Stomach (tissue), 9 donors: ENCODE results near the gene RASAL3. TPM values are rescaled to one million over a fixed set of nuclear protein-coding genes. Genes with fewer than 3 reads are reported as not detected.

Source experiments
- DNase-seq, 2 donors: peaks; one replicate each; pipeline versions ENCODE4 v3.0.0 to v3.0.0-alpha.2; 2013 to 2019
- H3K27ac ChIP-seq, 5 donors: fragments of 200-600 bp in 4 of 5; sonication (generic) in 4 of 5; one replicate each; pipeline ENCODE4 v1.5.1; 2013 to 2019; ENCODE audit warnings: mild to moderate bottlenecking in 1 of 5, moderate library complexity in 1 of 5
- H3K27me3 ChIP-seq, 3 donors: fragments of 200-600 bp; sonication (generic); one replicate each; pipeline ENCODE4 v1.5.1; 2017 to 2019; ENCODE audit warnings: mixed run types in 1 of 3
- H3K36me3 ChIP-seq, 4 donors: fragments of 200-600 bp; sonication (generic); 1 replicate in 3 of 4; 2 replicates in 1 of 4; pipeline ENCODE4 v1.5.1; 2016 to 2019
- H3K4me1 ChIP-seq, 4 donors: fragments of 200-600 bp; sonication (generic); one replicate each; pipeline ENCODE4 v1.5.1; 2016 to 2019
- H3K4me3 ChIP-seq, 4 donors: fragments of 200-600 bp; sonication (generic) in 3 of 4; one replicate each; pipeline ENCODE4 v1.5.1; 2016 to 2019; ENCODE audit warnings: mild to moderate bottlenecking in 1 of 4
- H3K9me3 ChIP-seq, 4 donors: fragments of 200-600 bp; sonication (generic); one replicate each; pipeline ENCODE4 v1.5.1; 2016 to 2019
- EP300 ChIP-seq: sonication (generic); formaldehyde crosslinking; IDR thresholded peaks from one replicate; pipeline ENCODE4 v1.6.1; 2017; ENCODE audit warnings: antibody characterized with exemption
- POLR2A ChIP-seq, 4 donors: fragments of 450-650 bp; IDR thresholded peaks; one replicate each; pipeline ENCODE4 v1.6.1; 2016; ENCODE audit warnings: antibody characterized with exemption in 4 of 4, control low read depth in 2 of 4, mild to moderate bottlenecking in 1 of 4, moderate library complexity in 1 of 4
- POLR2AphosphoS5 ChIP-seq, 3 donors: sonication (generic); formaldehyde crosslinking; IDR thresholded peaks; one replicate each; pipeline ENCODE4 v1.6.1; 2016; ENCODE audit warnings: antibody characterized with exemption in 3 of 3
- WGBS, 5 donors: extraction: QIAGEN DNeasy Blood & Tissue Kit in 3 of 5; methylation state at CpG; one replicate each; pipeline versions ENCODE4 v1.1.5 to v1.1.7; 2013 to 2018; 5-methylcytosine and 5-hydroxymethylcytosine counted together
- intact Hi-C: fragments of 100-400 bp; cut with DNase I; formaldehyde crosslinking; loops from one replicate; pipeline ENCODE4 v1.15.1; 2023; ENCODE audit warnings: low total_unique reads
- polyA plus RNA-seq, 3 donors: library from polyadenylated mRNA; stranded (reverse); fragments of 200-250 nt; gene quantifications; one replicate each; pipeline ENCODE4 v1.2.3, GENCODE V29; 2013
- total RNA-seq, 5 donors: library from RNA; depleted of rRNA; stranded (reverse); fragments of >200 nt; gene quantifications; one replicate each; pipeline versions ENCODE4 v1.1.0 to v1.2.3, GENCODE V29; 2014 to 2016
- TF ChIP-seq, protein P1 (sequence below), 7 experiments: fragments of 450-650 bp in 4 of 7; fragments of 200-600 bp in 3 of 7; sonication (generic) in 3 of 7; IDR thresholded peaks; one replicate each; pipeline ENCODE4 v1.5.1; 2016 to 2019; ENCODE audit warnings: antibody characterized with exemption in 7 of 7, control low read depth in 2 of 7, mild to moderate bottlenecking in 1 of 7
- donor health status: healthy with polysubstance abuse.
- donor health status: Bipolar disorder and iron deficiency.
- donor health status: healthy.

RASAL3 gene
- total and polyA plus RNA-seq, 8 donors: 1.1 to 21.2 (median 3.0) TPM

DNA sequence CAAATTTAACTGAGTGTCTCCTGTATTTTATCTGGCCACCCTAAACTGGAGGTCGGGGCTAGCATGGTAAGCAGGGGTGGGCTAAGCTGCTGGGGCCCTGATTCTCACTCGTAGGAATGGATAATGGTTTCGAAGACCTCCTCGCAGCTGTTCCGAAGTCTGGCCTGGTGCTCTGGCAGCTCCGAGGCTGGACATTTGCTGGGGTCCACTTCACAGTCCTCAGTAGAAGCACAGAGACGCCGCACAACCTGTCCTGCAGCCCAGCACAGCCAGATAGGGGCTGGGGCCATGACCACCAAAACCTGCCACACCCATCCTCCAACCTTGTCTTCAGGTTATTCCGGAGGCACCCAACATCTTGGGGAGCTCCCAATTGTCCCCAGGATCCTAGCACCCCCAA, 8.3 kb downstream of the RASAL3 start:
- Histone ChIP-seq H3K4me3 (no peak overlapping the region), H3K9me3 (no peaks in the 10 kb centered on the region), H3K4me1 (peaks cover 27 to 54% (median 43%) of the 10 kb centered on the region in 4 donors), H3K27ac (no peak overlapping the region), H3K36me3 (peaks cover 0 to 50% (median 3%) of the 10 kb centered on the region in 4 donors), H3K27me3 (peaks cover 8 to 55% (median 31%) of the 10 kb centered on the region in 3 donors)
- WGBS, 5 donors: 85 to 90% (median 88%) methylated on average over 9 of the region's 9 CpGs
- no peak for DNase-seq
- intact Hi-C loops: loop anchor here (10.0 kb wide), 1 partner anchor 99 kb away; no protein-coding TSS in a partner anchor
- TF ChIP-seq EP300 (no peak), POLR2A (IDR thresholded peaks at IDR 0.05) (no peak), POLR2AphosphoS5 (IDR thresholded peaks at IDR 0.05) (no peak)
- TF ChIP-seq, protein P1, sequence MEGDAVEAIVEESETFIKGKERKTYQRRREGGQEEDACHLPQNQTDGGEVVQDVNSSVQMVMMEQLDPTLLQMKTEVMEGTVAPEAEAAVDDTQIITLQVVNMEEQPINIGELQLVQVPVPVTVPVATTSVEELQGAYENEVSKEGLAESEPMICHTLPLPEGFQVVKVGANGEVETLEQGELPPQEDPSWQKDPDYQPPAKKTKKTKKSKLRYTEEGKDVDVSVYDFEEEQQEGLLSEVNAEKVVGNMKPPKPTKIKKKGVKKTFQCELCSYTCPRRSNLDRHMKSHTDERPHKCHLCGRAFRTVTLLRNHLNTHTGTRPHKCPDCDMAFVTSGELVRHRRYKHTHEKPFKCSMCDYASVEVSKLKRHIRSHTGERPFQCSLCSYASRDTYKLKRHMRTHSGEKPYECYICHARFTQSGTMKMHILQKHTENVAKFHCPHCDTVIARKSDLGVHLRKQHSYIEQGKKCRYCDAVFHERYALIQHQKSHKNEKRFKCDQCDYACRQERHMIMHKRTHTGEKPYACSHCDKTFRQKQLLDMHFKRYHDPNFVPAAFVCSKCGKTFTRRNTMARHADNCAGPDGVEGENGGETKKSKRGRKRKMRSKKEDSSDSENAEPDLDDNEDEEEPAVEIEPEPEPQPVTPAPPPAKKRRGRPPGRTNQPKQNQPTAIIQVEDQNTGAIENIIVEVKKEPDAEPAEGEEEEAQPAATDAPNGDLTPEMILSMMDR (IDR thresholded peaks at IDR 0.05): no peak

DNA sequence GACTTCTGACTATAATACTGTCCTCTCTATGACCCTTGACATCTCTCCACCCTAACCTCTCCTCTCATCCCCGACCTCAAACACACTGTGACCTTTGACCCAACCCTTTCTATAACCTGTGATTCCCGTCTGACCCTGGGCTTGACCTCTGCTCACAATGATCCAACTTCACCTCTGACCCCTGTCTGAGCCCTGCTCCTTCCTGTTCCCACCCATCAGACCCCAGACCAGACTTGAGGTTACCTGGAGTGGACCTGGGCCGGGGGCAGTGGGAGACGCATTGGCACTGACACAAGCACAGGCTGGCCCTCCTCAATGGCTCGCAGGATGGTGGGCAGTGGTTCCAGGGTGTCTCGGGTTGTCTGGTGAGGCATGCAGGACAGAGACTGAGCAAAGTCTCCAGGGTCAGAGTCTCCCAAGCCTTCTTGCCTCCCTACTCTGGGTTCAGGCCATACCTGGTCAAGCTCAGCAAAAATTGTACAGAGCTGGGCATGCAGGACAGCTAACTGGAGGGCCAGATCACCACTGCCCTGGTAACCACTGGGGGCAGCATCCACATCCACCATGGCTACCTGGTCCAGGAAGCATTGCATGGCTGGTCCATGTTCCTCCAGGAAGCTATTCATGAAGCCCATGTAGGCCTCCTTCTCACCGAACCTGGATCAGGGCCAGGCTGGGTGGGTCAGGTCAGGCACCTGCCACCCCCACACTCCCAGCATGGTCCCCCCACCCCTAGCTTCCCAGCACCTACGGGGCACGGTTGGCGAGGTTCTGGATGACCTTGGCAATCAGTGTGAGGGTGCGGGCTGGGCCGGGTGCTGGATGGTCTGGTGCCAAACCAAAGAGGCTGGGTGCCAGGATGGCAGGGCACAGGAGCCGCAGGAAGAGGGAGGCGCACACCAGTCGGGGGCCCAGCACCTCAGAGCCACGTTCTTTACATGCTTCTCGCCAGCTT, 10.2 kb downstream of the RASAL3 start:
- Histone ChIP-seq H3K4me3 (no peak overlapping the region), H3K9me3 (no peaks in the 10 kb centered on the region), H3K36me3 (peaks cover 0 to 46% (median 3%) of the 10 kb centered on the region in 4 donors), H3K27me3 (peaks cover 8 to 53% (median 31%) of the 10 kb centered on the region in 3 donors), H3K4me1 (peaks cover 29 to 55% (median 46%) of the 10 kb centered on the region in 4 donors), H3K27ac (no peak overlapping the region)
- DNase-seq: peak in 1 of 2 donors; percentile 51
- TF ChIP-seq EP300 (no peak), POLR2A (IDR thresholded peaks at IDR 0.05) (no peak), POLR2AphosphoS5 (IDR thresholded peaks at IDR 0.05) (no peak)
- TF ChIP-seq, protein P1 (IDR thresholded peaks at IDR 0.05): peak in 1 of 7 experiments; percentile 6
- 45 to 73% (median 67%) methylated on average over 14 to 17 of the region's 17 CpGs for WGBS, 5 donors
- intact Hi-C loops: loop anchor here (10.0 kb wide), 1 partner anchor 101 kb away; no protein-coding TSS in a partner anchor

DNA sequence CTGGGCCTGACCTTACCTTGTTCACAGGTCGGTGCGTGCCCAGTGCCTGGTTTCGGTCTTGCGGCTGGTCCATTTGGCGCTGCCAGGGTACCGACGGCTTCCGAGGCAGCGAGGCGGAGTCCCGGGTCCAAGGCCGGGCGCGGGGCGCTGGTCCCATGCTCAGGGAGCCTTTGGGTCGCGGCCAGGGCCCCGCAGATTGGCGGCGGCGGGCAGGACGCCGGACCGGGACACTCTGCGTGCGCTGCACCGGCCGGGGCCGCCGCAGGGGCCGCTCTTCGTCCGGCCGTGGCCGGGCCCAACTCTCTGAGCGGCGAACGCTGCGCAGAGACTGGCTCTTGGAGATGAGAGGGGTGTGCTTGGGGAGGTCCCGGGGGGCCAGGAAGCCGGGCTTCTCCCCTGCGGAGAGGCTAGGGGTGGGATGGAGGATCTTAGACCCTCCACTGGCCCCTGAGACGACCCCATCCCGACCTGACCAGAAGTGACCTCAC, 11.2 kb downstream of the RASAL3 start:
- Histone ChIP-seq H3K36me3 (peaks cover 0 to 40% (median 2%) of the 10 kb centered on the region in 4 donors), H3K4me1 (peaks cover 35 to 62% (median 54%) of the 10 kb centered on the region in 4 donors), H3K27me3 (peaks cover 8 to 46% (median 27%) of the 10 kb centered on the region in 3 donors), H3K4me3 (peak overlapping the region; percentile 45 to 58 (median 51)), H3K27ac (peak overlapping the region in 4 of 5 donors; percentile 20 to 89 (median 57)), H3K9me3 (no peaks in the 10 kb centered on the region)
- 12 to 36% (median 17%) methylated on average over 9 to 44 of the region's 44 CpGs for WGBS, 5 donors
- DNase-seq: peak in 1 of 2 donors; percentile 58
- TF ChIP-seq POLR2A (IDR thresholded peaks at IDR 0.05): no peak
- TF ChIP-seq, protein P1 (IDR thresholded peaks at IDR 0.05): peak in 4 of 7 experiments; percentile 8 to 34 (median 20)
- intact Hi-C loops: loop anchor here (10.0 kb wide), 1 partner anchor 102 kb away; no protein-coding TSS in a partner anchor
